HepG2 (cell line): ENCODE measurements around the gene COL18A1. TPM values are rescaled to one million over a fixed set of nuclear protein-coding genes. Genes with fewer than 3 reads are reported as not detected.

Source experiments
- ATF3 ChIP-seq: sonication (generic); formaldehyde crosslinking; IDR thresholded peaks from 2 replicates; pipeline ENCODE4 v1.4.0; 2020; ENCODE audit warnings: missing genetic modification reagents
- ATF7-NPFF ChIP-seq: sonication (generic); formaldehyde crosslinking; IDR thresholded peaks from 2 replicates; pipeline ENCODE4 v1.8.1; 2023; ENCODE audit warnings: mild to moderate bottlenecking, low read depth, missing genetic modification reagents, moderate library complexity
- CTCF ChIP-seq: sonication (generic); formaldehyde crosslinking; IDR thresholded peaks from 2 replicates; pipeline ENCODE4 v1.5.0; 2020; ENCODE audit warnings: mild to moderate bottlenecking, missing genetic modification reagents, moderate library complexity
- DMAP1 ChIP-seq: IDR thresholded peaks from 2 replicates; pipeline ENCODE4 v1.6.1; 2016
- E2F1 ChIP-seq: sonication (generic); formaldehyde crosslinking; IDR thresholded peaks from 2 replicates; pipeline ENCODE4 v1.5.0; 2020; ENCODE audit warnings: missing genetic modification reagents
- HOMEZ ChIP-seq: IDR thresholded peaks from 2 replicates; pipeline ENCODE4 v1.6.1; 2016; ENCODE audit warnings: low read depth
- NR2F6 ChIP-seq, 2 experiments: IDR thresholded peaks; 2 replicates each; pipeline ENCODE4 v1.6.1; 2016; ENCODE audit warnings: antibody characterized with exemption in 1 of 2, mild to moderate bottlenecking in 1 of 2
- PITX1 ChIP-seq: sonication (generic); formaldehyde crosslinking; IDR thresholded peaks from 2 replicates; pipeline ENCODE4 v1.5.1; 2020; ENCODE audit warnings: mild to moderate bottlenecking, missing genetic modification reagents
- SATB2 ChIP-seq: sonication (generic); formaldehyde crosslinking; IDR thresholded peaks from 2 replicates; pipeline ENCODE4 v1.5.0; 2020; ENCODE audit warnings: missing genetic modification reagents
- SP5 ChIP-seq: IDR thresholded peaks from 2 replicates; pipeline ENCODE4 v1.6.1; 2016; ENCODE audit warnings: low read depth, borderline replicate concordance
- ZBTB2 ChIP-seq: sonication (generic); formaldehyde crosslinking; IDR thresholded peaks from 2 replicates; pipeline ENCODE4 v1.8.0; 2022; ENCODE audit warnings: low read depth, missing genetic modification reagents
- ZBTB26 ChIP-seq: IDR thresholded peaks from 2 replicates; pipeline ENCODE4 v1.6.1; 2016; ENCODE audit warnings: missing compliant biosample characterization, missing genetic modification reagents, borderline replicate concordance
- ZFX ChIP-seq: sonication (generic); formaldehyde crosslinking; IDR thresholded peaks from 2 replicates; pipeline ENCODE4 v1.4.0; 2020; ENCODE audit warnings: mild to moderate bottlenecking, low read depth, missing genetic modification reagents, moderate library complexity
- ZNF235 ChIP-seq: sonication (generic); formaldehyde crosslinking; IDR thresholded peaks from 2 replicates; pipeline ENCODE4 v1.8.1; 2023; ENCODE audit warnings: mild to moderate bottlenecking, missing genetic modification reagents, borderline replicate concordance
- ZNF350 ChIP-seq: sonication (generic); formaldehyde crosslinking; IDR thresholded peaks from 2 replicates; pipeline ENCODE4 v1.4.0; 2020; ENCODE audit warnings: mild to moderate bottlenecking, low read depth, missing genetic modification reagents, borderline replicate concordance
- ZNF549 ChIP-seq: sonication (generic); formaldehyde crosslinking; IDR thresholded peaks from 2 replicates; pipeline ENCODE4 v1.5.0; 2020; ENCODE audit warnings: missing genetic modification reagents
- ZNF691 ChIP-seq: sonication (generic); formaldehyde crosslinking; IDR thresholded peaks from 2 replicates; pipeline ENCODE4 v1.4.0; 2020; ENCODE audit warnings: missing genetic modification reagents, low read depth, mild to moderate bottlenecking, borderline replicate concordance
- ZNF768 ChIP-seq: sonication (generic); formaldehyde crosslinking; IDR thresholded peaks from 2 replicates; pipeline ENCODE4 v1.4.0; 2020; ENCODE audit warnings: missing genetic modification reagents
- ZNF777 ChIP-seq: sonication (generic); formaldehyde crosslinking; IDR thresholded peaks from 2 replicates; pipeline ENCODE4 v1.4.0; 2020; ENCODE audit warnings: missing genetic modification reagents
- ZSCAN21 ChIP-seq: sonication (generic); formaldehyde crosslinking; IDR thresholded peaks from 2 replicates; pipeline ENCODE4 v1.8.0; 2022; ENCODE audit warnings: mild to moderate bottlenecking, missing genetic modification reagents, moderate library complexity, borderline replicate concordance
- polyA plus RNA-seq, 8 experiments: library from polyadenylated mRNA; depleted of rRNA in 3 of 8; stranded (reverse) in 7 of 8; unstranded in 1 of 8; fragments of >200 nt; fragmentation: Illumina TruSeq in 4 of 8; extraction: Trizol in 4 of 8; gene quantifications; 2 replicates each; pipeline versions ENCODE4 v1.2.1 to v1.2.3, GENCODE V29; 2011 to 2016; ENCODE audit warnings: low read depth in 4 of 8, missing spikeins in 1 of 8, mixed read lengths in 1 of 8; ENCODE audit not compliant: insufficient read depth in 1 of 8
- total RNA-seq, 5 experiments: library from RNA; depleted of rRNA; stranded (reverse); fragments of >200 nt; fragmentation: Illumina TruSeq; extraction: Trizol; gene quantifications; 2 replicates each; pipeline ENCODE4 v1.2.3, GENCODE V29; 2016; ENCODE audit warnings: low read depth in 1 of 5

The COL18A1 gene
- total and polyA plus RNA-seq, 2 of the 13 experiments (the other 11 are each of a cell fraction or from before 2014, with no cell fraction given) = 79.0 to 102 TPM

GRCh38 chr21:45554477-45555175 is 149.7 kb downstream of the COL18A1 start (continued):
- TF ChIP-seq ZSCAN21 (CRISPR knock-in tag) = no peak
- TF ChIP-seq ZNF549 (CRISPR knock-in tag) = peak; percentile 97
- TF ChIP-seq SP5 = peak; percentile 62
- 0 out of 2 replicates have a peak, but pooled peaks have one; percentile 22 for TF ChIP-seq ZBTB26 (CRISPR knock-in tag)
- 0 out of 2 replicates have a peak, but pooled peaks have one; percentile 48 for TF ChIP-seq ATF7-NPFF (CRISPR knock-in tag)
- 0 out of 2 replicates have a peak, but pooled peaks have one; percentile 24 for TF ChIP-seq ATF3
- TF ChIP-seq NR2F6 (IDR thresholded peaks at IDR 0.05) = no peak
- peak; percentile 34; the same call in 1 of the 2 replicates for TF ChIP-seq NR2F6 (CRISPR knock-in tag; IDR thresholded peaks at IDR 0.05)
- peak; percentile 71 for TF ChIP-seq ZNF777 (CRISPR knock-in tag)
- TF ChIP-seq CTCF (CRISPR knock-in tag) = peak; percentile 87
- TF ChIP-seq DMAP1 (CRISPR knock-in tag) = 0 out of 2 replicates have a peak, but pooled peaks have one; percentile 31
- no peak for TF ChIP-seq ZNF691 (CRISPR knock-in tag)
- TF ChIP-seq HOMEZ = no peak
- TF ChIP-seq ZBTB2 (CRISPR knock-in tag) = peak; percentile 48; the same call in 1 of the 2 replicates
- 0 out of 2 replicates have a peak, but pooled peaks have one; percentile 30 for TF ChIP-seq ZNF768 (CRISPR knock-in tag)
- 0 out of 2 replicates have a peak, but pooled peaks have one; percentile 35 for TF ChIP-seq PITX1
- TF ChIP-seq E2F1 (CRISPR knock-in tag) = peak; percentile 45; the same call in 1 of the 2 replicates
- TF ChIP-seq ZFX (CRISPR knock-in tag) = peak; percentile 79
- TF ChIP-seq SATB2 (CRISPR knock-in tag) = no peak
- TF ChIP-seq ZNF235 (CRISPR knock-in tag) = no peak
- 0 out of 2 replicates have a peak, but pooled peaks have one; percentile 34 for TF ChIP-seq ZNF350 (CRISPR knock-in tag)
